GM06990 (cell line): ENCODE measurements around the gene OR9A2.

Experiments used
- DNase-seq: peaks from one replicate; pipeline ENCODE4 v3.0.0-alpha.2; 2011; ENCODE audit not compliant: insufficient read length; ENCODE audit errors: extremely low read depth
- H3K27me3 ChIP-seq: replicated peaks from 2 replicates; pipeline ENCODE4 v1.6.0; 2011; ENCODE audit warnings: low read length; ENCODE audit not compliant: control insufficient read depth, insufficient read depth
- H3K36me3 ChIP-seq: 2 replicates; pipeline ENCODE4 v1.5.1; 2011; ENCODE audit warnings: low read length; ENCODE audit not compliant: control insufficient read depth, insufficient read depth
- H3K4me3 ChIP-seq: replicated peaks from 2 replicates; pipeline ENCODE4 v1.5.1; 2011; ENCODE audit warnings: low read depth, mild to moderate bottlenecking, control low read depth, low read length
- TF ChIP-seq, protein P1 (sequence below): IDR thresholded peaks from 2 replicates; pipeline ENCODE4 v1.5.1; 2011; ENCODE audit warnings: low read length, control low read depth, mild to moderate bottlenecking, inconsistent platforms; ENCODE audit not compliant: insufficient read depth, poor library complexity, severe bottlenecking

Gene OR9A2

GRCh38 chr7:143023047-143023446 lies 3.9 kb downstream of the OR9A2 start:
- Histone ChIP-seq H3K4me3 (no peak overlapping the region), H3K36me3 (no peaks in the 10 kb centered on the region), H3K27me3 (no peaks in the 10 kb centered on the region; the same call in 1 of the 2 replicates)
- TF ChIP-seq, protein P1, sequence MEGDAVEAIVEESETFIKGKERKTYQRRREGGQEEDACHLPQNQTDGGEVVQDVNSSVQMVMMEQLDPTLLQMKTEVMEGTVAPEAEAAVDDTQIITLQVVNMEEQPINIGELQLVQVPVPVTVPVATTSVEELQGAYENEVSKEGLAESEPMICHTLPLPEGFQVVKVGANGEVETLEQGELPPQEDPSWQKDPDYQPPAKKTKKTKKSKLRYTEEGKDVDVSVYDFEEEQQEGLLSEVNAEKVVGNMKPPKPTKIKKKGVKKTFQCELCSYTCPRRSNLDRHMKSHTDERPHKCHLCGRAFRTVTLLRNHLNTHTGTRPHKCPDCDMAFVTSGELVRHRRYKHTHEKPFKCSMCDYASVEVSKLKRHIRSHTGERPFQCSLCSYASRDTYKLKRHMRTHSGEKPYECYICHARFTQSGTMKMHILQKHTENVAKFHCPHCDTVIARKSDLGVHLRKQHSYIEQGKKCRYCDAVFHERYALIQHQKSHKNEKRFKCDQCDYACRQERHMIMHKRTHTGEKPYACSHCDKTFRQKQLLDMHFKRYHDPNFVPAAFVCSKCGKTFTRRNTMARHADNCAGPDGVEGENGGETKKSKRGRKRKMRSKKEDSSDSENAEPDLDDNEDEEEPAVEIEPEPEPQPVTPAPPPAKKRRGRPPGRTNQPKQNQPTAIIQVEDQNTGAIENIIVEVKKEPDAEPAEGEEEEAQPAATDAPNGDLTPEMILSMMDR, result no peak
- DNase-seq, result no peak

DNA sequence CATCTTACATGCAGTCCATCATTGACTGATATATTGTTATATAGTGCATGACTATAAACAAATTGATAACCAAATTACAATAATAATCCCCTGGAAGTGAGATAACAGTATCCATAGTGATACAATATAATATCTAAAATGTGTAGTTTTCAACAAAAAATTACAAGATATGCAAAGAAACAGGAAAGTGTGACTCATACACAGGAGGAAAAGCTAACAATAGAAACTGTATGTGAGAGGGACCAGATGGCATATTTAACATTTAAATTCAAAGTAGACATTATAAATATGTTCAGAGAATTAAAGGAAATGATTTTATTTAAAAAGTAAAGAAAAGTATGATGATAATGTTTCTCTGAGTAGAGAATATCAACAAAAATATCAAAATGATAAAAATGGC lies 8.0 kb downstream of the OR9A2 start:
- no peak for DNase-seq
- no peaks in the 10 kb centered on the region for H3K27me3 ChIP-seq
- H3K4me3 ChIP-seq, result no peak overlapping the region
- TF ChIP-seq, protein P1, result no peak
- H3K36me3 ChIP-seq, result no peaks in the 10 kb centered on the region

GRCh38 chr7:143016996-143017395 lies 9.9 kb downstream of the OR9A2 start:
- Histone ChIP-seq H3K27me3 (no peaks in the 10 kb centered on the region), H3K4me3 (no peak overlapping the region), H3K36me3 (no peaks in the 10 kb centered on the region)
- no peak for DNase-seq
- TF ChIP-seq, protein P1, result no peak

DNA sequence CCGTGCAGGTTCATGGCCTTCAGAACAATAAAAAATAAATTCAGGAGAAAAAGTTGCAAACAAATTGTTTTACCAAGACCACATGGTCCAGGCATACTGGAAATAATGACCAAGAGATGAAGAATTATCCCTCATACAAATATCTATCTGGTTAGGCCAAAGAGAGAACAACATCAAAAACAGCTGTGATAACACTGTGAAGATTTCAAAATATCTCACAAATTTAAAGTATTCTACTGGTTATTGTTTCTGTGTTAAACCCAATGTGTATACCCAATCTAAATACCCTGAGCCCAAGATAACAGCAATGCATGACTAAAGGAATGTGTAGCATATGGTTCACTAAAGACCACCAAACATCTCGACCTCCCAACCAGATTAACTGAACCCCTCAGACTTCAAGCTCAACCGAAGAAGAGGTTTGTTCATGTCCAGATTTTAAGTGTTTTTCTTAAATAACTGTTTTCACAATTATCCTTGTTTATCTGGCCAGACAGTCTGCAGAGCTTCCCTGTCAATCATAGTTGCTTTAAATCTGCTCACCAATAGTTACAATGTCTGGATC lies 10.9 kb downstream of the OR9A2 start:
- no peak for DNase-seq
- H3K36me3 ChIP-seq, result no peaks in the 10 kb centered on the region
- TF ChIP-seq, protein P1, result no peak
- H3K4me3 ChIP-seq, result no peak overlapping the region
- no peaks in the 10 kb centered on the region for H3K27me3 ChIP-seq

GRCh38 chr7:143015084-143015483 lies 11.8 kb downstream of the OR9A2 start:
- no peaks in the 10 kb centered on the region for H3K36me3 ChIP-seq
- no peak for DNase-seq
- no peaks in the 10 kb centered on the region for H3K27me3 ChIP-seq
- no peak overlapping the region for H3K4me3 ChIP-seq
- TF ChIP-seq, protein P1, result no peak

DNA sequence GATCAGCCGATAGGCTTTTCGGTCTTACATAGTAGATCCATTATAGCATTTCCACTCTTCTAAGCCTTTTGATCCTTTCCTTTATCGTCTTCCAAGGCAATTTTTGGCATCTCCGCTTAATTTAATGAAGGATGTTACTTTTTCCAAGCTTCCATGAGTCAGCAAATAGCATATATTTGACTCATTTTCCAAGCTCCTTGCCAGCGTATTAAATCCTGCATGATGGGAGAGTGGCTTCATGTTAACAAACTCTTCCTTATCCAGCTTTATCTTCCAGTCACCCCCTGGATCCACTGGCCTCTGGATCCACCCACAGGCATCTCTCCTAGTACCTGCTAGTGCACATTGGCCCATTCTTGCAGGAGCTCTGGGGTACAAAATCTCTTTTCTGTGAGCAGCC lies 13.0 kb downstream of the OR9A2 start:
- TF ChIP-seq, protein P1, result no peak
- DNase-seq, result no peak

More for the DNA sequence above, 13.0 kb downstream of the OR9A2 start:
- H3K27me3 ChIP-seq, result no peaks in the 10 kb centered on the region
- H3K4me3 ChIP-seq, result no peak overlapping the region
- H3K36me3 ChIP-seq, result no peaks in the 10 kb centered on the region
